Fibroblast of skin of scalp (primary cell): ENCODE results near the gene PARD3B.
A peak's percentile ranks its signal among the peaks of the same experiment; 100 is the strongest.

Source experiments
- DNase-seq: peaks from one replicate; pipeline ENCODE4 v3.0.0-alpha.2; 2013

PARD3B gene

DNA sequence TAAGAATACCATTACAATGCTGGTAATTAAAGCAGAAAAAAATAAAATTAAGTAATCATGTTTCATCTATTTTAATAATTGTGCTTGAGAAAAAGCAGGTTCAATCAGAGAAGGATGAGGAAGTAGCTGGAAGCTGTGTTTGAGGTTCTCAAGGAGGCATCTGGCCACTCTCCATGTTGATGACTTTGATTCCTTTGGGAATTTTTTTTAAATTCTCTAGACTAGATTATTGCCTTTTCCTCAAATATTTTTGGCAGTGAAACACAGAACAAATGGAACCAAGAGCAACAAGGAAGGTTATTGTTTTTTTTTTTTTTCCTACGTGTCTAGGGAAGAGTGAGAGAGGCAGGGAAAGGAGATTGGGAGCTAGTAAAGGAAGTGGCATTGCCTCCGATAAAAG is 1037.1 kb downstream of the PARD3B start:
- DNase-seq = peak; percentile 62

DNA sequence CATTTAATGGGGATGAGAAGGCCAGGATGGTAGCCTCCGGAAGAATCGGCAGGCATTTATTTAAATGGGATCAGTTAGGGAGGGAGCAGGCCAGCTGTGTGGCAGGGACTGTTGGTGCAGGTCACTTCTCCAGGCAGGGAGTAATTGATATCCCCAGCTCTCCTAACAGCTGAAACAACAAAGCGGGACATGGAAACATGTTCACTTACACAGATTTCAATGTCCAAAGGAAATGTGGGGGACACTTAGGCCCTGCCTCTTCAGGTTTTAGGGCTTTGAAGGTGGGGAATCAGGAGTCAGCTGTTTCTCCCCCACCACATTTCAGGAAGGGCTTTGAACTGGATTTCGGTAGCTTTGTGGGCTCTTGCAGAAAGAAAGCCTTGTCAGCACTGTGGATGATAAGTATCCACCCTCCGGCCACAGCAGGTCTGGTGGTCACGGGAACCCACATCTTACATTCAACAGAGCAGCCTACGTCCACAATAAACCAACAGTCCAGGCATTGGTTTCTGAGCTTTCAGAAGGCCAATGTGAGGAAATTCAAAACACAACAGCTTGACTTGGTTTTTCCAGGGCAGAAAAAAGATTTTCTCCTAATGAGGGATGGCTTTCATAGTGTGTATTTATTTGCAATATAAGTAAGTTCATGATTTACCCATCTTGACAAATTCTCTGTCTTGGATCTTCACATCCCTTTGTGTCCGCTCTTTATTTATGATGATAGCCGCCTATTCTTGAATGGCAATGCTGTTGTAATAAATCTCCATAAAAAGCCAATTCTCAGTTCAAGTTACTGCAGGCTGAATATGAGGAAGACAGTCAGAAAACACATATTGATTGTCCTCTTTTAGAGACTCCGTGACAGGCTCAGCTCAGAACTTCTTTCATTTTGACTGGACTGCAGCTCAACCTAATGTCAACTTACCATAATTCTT is 1040.4 kb downstream of the PARD3B start:
- DNase-seq = no peak

- DNase-seq = no peak
Observed at GRCh38 chr2:205586626-205587025, 1041.4 kb downstream of the PARD3B start.

- no peak for DNase-seq
Observed at GRCh38 chr2:205589479-205589878, 1044.2 kb downstream of the PARD3B start.

GRCh38 chr2:205590759-205591158 is 1045.5 kb downstream of the PARD3B start:
- peak; percentile 96 for DNase-seq

DNA sequence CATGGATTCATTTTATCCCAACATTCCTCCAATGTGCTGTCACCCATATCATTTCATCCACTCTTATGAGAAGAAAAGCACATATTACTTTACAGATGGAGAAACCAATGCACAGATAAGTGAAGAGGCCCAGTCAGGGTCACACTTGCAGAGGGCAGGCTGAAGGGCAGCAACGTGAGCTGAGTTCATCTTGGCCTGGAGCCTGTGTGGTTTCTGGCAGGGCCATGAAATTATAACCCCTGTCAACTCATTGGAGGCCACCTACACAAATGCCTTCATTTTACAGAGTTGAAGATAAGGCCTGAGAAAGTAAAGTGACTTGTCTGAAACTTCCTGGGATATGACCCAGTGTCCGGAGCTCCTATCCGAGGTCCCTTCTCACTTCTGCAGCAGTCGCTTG is 1048.6 kb downstream of the PARD3B start:
- DNase-seq = no peak

DNA sequence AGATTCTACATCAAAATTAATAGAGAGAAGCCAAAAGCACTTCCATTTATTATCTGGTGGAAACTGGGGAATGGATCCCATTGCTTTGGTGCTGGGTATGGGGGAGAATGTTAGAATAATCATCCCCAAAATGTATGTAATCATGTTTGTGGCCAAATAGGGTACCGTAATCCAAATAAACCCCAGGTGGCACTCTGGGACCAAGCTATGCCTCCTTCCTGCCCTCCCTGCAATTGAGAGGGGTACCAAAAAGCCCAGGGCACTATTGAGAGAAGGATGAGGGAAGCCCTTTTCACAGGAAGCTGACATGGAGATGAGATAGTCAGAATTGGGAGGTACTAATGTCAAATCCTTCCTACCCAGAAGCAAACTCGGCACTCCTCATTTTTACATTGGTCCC is 1051.3 kb downstream of the PARD3B start:
- DNase-seq = no peak

DNA sequence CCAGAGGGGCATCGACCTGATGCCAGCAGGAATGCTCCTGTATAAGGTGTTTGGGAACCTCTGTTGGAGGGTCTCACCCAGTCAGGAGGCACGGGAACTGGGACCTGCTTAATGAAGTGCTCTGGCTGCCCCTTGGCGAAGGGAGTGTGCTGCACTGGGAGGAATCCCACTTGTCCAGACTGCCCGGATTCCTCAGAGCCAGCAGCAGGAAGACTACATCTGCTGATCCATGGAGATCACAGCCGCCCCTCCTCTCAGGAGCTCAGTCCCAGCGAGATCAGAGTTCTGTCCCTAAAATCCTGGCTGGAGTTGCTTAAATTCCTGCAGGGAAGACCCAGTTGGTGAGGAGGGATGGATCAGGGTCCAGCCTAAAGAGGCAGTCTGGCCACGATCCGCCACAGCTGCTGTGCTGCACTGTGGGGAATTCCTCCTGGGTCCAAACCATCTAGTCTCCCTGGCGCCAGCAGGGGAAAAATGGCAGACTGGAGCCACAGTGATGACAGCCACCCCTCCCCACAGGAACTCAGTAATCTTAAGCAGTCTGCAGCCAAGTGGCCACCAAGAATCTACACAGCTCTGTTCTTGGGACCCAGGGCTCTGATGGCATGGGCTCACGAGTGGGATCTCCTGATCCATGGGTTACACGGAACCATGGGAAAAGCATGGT is 1060.5 kb downstream of the PARD3B start:
- no peak for DNase-seq

DNA sequence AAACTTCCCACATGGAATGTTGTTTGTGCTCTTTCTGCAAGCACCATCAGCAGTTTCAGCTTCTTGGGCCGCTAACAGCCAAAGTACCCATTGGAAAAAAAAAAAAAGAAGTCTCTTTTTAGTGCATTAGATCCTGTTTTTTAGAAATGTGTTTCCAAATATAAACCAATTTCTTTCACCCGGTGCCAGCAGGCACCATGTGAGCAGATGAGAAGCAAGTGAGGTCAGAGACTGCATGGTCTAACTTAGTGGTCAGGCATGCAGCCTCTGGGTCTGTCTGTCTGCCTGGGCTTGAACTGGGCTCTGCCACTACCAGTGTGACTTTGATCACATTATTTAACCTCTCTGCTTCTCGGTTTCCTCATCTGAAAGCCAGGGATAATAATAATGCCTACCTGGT is 1061.9 kb downstream of the PARD3B start:
- DNase-seq = no peak

- DNase-seq = peak; percentile 55
Observed at GRCh38 chr2:205609113-205609512, 1063.8 kb downstream of the PARD3B start.

DNA sequence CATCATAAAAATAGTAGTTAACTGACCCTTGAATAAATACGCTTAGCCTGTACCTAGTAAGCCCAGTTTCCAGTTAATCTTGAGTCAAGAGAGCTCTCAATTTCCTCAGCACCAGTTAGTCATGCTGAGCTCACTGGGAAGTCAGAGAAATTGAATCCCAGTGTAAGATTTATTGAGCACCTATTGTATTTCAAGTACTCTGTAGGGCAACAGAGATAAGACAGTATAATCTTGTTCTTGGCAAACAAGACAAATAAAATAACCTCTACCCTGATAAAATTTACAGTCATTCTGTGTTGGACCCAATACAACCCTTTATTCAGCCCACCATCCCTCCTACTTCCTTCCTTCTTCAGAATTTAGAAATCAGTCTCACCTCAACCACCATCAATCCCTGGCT is 1065.2 kb downstream of the PARD3B start:
- no peak for DNase-seq

DNA sequence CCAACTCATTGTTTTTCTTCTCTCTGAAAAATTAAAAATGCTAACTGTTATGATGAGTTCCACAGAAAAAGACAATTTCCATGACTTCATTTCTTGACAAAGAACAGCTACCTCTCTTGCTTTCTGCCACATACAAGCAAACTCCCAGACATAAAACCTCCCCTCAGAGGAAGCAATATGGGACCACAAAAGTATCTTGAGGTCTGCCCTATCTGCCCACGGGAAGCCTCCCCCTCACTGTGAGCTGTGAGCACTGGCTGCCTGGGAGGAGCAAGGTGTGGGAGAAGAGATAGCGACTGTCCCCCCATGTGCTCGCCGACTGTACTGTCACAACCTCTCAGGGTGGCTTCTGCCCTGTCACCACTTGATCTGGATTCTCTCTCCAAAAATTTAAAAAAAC is 1067.4 kb downstream of the PARD3B start:
- no peak for DNase-seq

DNA sequence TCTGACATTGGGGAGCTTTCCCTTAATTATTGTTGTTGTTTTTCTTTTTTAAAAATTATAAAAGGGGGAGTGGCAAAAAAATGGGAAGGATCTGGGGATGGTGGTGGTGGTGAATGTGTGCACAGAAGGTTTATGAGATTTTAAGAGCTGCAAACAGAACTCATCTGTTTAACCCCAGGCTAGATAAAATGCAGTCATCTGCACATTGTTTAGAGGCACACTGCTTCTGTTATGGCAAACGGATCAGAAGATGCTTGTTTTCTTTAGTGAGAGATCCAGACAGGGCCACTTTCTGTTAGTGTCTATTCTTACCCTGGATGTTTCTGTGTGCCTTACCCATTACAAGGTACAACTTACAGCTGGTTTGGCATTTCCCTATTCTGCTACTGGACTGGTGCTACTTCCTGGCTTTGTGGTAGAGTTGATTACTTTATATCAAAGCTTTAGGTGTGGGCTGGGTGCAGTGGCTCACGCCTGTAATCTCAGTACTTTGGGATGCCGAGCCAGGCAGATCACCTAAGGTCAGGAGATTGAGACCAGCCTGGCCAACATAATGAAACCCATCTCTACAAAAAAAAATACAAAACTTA is 1068.8 kb downstream of the PARD3B start:
- DNase-seq = no peak

GRCh38 chr2:205614965-205615364 is 1069.7 kb downstream of the PARD3B start:
- DNase-seq = no peak

GRCh38 chr2:205617905-205618304 is 1072.6 kb downstream of the PARD3B start:
- no peak for DNase-seq

DNA sequence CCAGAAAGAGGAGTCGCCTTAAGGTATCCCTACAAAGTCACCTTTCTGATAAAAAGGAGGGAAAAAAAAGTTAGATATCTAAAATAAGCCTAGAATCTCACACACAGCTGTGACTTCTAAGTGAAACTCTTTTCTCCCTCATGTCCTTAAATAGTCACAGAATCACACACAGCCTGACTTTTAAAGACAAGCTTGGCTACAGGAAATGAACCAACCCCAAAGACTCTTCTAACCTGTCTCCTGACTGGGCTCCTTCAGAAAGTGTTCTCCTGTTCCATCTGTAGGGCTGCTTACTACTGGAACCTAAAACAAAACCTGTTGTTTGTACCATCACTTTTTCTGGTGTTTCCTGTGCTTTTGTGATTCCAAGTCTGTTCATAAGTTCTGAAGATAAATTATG is 1074.3 kb downstream of the PARD3B start:
- no peak for DNase-seq

DNA sequence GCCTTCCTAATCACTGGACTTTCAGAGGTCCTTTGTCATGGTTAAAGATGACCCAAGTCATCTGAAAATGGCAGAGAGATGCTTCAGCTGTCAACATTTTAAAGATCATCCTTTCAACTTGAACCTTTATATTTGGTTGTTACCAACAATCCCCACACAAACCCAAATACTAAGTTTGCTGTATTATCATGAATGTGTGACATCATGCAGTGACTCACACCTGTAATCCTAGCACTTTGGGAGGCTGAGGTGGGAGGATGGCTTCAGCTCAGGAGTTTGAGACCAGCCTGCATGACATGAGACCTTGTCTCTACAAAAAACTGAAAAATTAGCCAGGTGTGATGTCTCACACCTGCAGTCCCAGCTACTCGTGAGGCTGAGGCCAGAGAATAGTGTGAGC is 1081.8 kb downstream of the PARD3B start:
- DNase-seq = no peak

GRCh38 chr2:205628422-205628821 is 1083.1 kb downstream of the PARD3B start:
- no peak for DNase-seq

DNA sequence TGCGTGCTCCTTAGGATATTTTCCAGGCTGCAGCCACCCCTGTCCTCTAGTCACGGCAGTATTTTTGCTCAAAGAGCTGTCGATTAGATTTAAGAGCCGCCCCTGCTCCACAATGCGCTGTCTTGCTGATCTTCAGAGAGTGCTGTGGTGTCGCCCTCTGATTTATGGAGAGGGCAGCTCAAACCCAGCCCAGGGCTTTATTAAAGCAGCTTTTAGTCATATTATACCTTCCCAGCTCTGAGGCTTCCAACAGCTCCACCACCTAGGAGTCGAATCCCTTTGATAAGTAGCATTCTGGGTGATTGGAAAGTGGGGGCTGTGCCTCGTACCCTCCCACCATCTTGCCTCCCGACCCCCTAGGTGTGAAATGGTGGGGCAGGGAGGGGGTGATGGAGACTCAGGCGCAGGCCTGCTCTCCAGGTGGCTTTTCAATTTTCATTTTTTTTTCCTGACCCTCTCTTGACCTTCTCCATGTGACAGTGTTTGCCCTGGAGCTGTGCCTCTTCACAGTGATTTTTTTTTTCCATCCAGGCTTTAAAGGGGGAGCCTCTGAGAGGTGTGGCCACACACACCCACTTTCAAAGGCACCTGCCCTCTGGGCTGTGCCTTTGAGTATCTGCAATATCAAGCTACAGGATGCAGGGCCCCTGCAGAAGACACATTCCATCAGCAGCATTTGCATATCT is 1084.0 kb downstream of the PARD3B start:
- DNase-seq = no peak

GRCh38 chr2:205633994-205634393 is 1088.7 kb downstream of the PARD3B start:
- DNase-seq = no peak

- DNase-seq = peak; percentile 53
Observed at GRCh38 chr2:205636549-205637319, 1091.5 kb downstream of the PARD3B start.

DNA sequence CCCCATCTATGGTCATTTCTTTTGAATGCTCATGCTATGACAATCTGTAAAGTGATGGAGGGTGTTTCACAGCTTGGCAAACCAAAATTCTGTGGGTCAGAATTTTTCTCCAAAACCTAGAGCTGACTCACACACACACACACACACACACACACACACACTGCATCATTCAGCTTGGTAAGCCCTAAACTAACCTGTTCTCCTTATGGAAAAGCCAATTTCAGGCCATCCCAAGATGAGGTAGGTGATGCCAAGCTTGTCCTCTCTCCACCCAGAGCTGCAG is 1092.0 kb downstream of the PARD3B start:
- DNase-seq = peak; percentile 37
